HepG2 (cell line): ENCODE results near the gene UBAC1. TPM values are rescaled to one million over a fixed set of nuclear protein-coding genes. Genes with fewer than 3 reads are reported as not detected.

Experiments used
- EZH2 ChIP-seq: conservative IDR thresholded peaks from 2 replicates; pipeline ENCODE4 v1.6.1; 2012; ENCODE audit warnings: mild to moderate bottlenecking, low read depth, low read length, moderate library complexity
- FOXJ3 ChIP-seq: sonication (generic); formaldehyde crosslinking; IDR thresholded peaks from 2 replicates; pipeline ENCODE4 v1.4.0; 2020; ENCODE audit warnings: missing genetic modification reagents, mild to moderate bottlenecking, borderline replicate concordance
- HNF1B ChIP-seq: sonication (generic); formaldehyde crosslinking; IDR thresholded peaks from 2 replicates; pipeline ENCODE4 v1.5.1; 2020; ENCODE audit warnings: mild to moderate bottlenecking, moderate library complexity, missing genetic modification reagents
- HOXA5 ChIP-seq: sonication (generic); formaldehyde crosslinking; IDR thresholded peaks from 2 replicates; pipeline ENCODE4 v1.4.0; 2020; ENCODE audit warnings: missing genetic modification reagents
- MXI1 ChIP-seq: IDR thresholded peaks from 3 replicates; pipeline ENCODE4 v1.6.1; 2012; ENCODE audit warnings: low read depth, low read length, inconsistent platforms, borderline replicate concordance
- RBFOX2 ChIP-seq: fragments of 200-400 bp; formaldehyde crosslinking; IDR thresholded peaks from 2 replicates; pipeline ENCODE4 v1.6.1; 2017; ENCODE audit warnings: low read depth, mild to moderate bottlenecking, low read length
- SMAD9 ChIP-seq: sonication (generic); formaldehyde crosslinking; IDR thresholded peaks from 2 replicates; pipeline ENCODE4 v1.5.1; 2020; ENCODE audit warnings: mild to moderate bottlenecking, missing genetic modification reagents
- SMC3 ChIP-seq: IDR thresholded peaks from 2 replicates; pipeline ENCODE4 v1.6.1; 2011; ENCODE audit warnings: low read length, improper control_type of control experiment
- TARDBP ChIP-seq: sonication (generic); formaldehyde crosslinking; IDR thresholded peaks from 2 replicates; pipeline ENCODE4 v1.8.0; 2022; ENCODE audit warnings: mild to moderate bottlenecking, missing genetic modification reagents
- ZNF205 ChIP-seq: IDR thresholded peaks from 2 replicates; pipeline ENCODE4 v1.6.1; 2018; ENCODE audit warnings: missing biosample characterization, missing genetic modification reagents
- ZNF30 ChIP-seq: sonication (generic); formaldehyde crosslinking; IDR thresholded peaks from 2 replicates; pipeline ENCODE4 v1.5.0; 2020; ENCODE audit warnings: mild to moderate bottlenecking, missing genetic modification reagents
- ZNF503 ChIP-seq: sonication (generic); formaldehyde crosslinking; IDR thresholded peaks from 2 replicates; pipeline ENCODE4 v1.4.0; 2020; ENCODE audit warnings: missing genetic modification reagents
- ZNF552 ChIP-seq: sonication (generic); formaldehyde crosslinking; IDR thresholded peaks from 2 replicates; pipeline ENCODE4 v1.9.0; 2022; ENCODE audit warnings: missing genetic modification reagents, mild to moderate bottlenecking, borderline replicate concordance
- polyA plus RNA-seq, 8 experiments: library from polyadenylated mRNA; depleted of rRNA in 3 of 8; stranded (reverse) in 7 of 8; unstranded in 1 of 8; fragments of >200 nt; fragmentation: Illumina TruSeq in 4 of 8; extraction: Trizol in 4 of 8; gene quantifications; 2 replicates each; pipeline versions ENCODE4 v1.2.1 to v1.2.3, GENCODE V29; 2011 to 2016; ENCODE audit warnings: low read depth in 4 of 8, missing spikeins in 1 of 8, mixed read lengths in 1 of 8; ENCODE audit not compliant: insufficient read depth in 1 of 8
- total RNA-seq, 5 experiments: library from RNA; depleted of rRNA; stranded (reverse); fragments of >200 nt; fragmentation: Illumina TruSeq; extraction: Trizol; gene quantifications; 2 replicates each; pipeline ENCODE4 v1.2.3, GENCODE V29; 2016; ENCODE audit warnings: low read depth in 1 of 5

Gene UBAC1
- total and polyA plus RNA-seq, 2 of the 13 experiments (the other 11 are each of a cell fraction or from before 2014, with no cell fraction given), result 32.2 to 34.1 TPM

GRCh38 chr9:135993409-135993742 is 32.2 kb upstream of the UBAC1 start (continued):
- no peak for TF ChIP-seq FOXJ3 (CRISPR knock-in tag)
- TF ChIP-seq SMAD9 (CRISPR knock-in tag), result no peak
- TF ChIP-seq HNF1B (CRISPR knock-in tag), result no peak
- no peak for TF ChIP-seq MXI1
- TF ChIP-seq EZH2, result no peak
- no peak for TF ChIP-seq SMC3
- TF ChIP-seq ZNF205 (CRISPR knock-in tag), result no peak
- TF ChIP-seq HOXA5 (CRISPR knock-in tag), result no peak
- no peak for TF ChIP-seq ZNF30
- peak; percentile 66 for TF ChIP-seq RBFOX2
- 0 out of 2 replicates have a peak, but pooled peaks have one; percentile 4 for TF ChIP-seq TARDBP (CRISPR knock-in tag)
- TF ChIP-seq ZNF503, result no peak
- 0 out of 2 replicates have a peak, but pooled peaks have one; percentile 36 for TF ChIP-seq ZNF552 (CRISPR knock-in tag)
